ENCODE results near the gene PPIF. TPM values are rescaled to one million over a fixed set of nuclear protein-coding genes. Genes with fewer than 3 reads are reported as not detected.

The PPIF gene
- total and polyA plus RNA-seq, 7 donors = 44.6 to 297 (median 85.9) TPM

- intact Hi-C loops (cut with DNase I) = no loop called here
- Histone ChIP-seq H3K27me3 (ENCODE audit: insufficient read depth in 3 of 3, low read length in 2 of 3) (no peaks in the 10 kb centered on the region), H3K9me3 (no peaks in the 10 kb centered on the region), H3K36me3 (ENCODE audit: insufficient read depth in 1 of 2, low read depth in 1 of 2) (peaks cover 0 to 57% of the 10 kb centered on the region in 2 donors), H3K27ac (no peak overlapping the region), H3K4me3 (no peak overlapping the region), H3K4me1 (peaks cover 23% of the 10 kb centered on the region)
- DNase-seq = peak in 1 of 2 donors; percentile 31
- no peak for ATAC-seq
- WGBS, 3 donors = 81 to 92% (median 86%) methylated on average over 14 of the region's 14 CpGs
- no peak for TF ChIP-seq CTCF (IDR thresholded peaks at IDR 0.05)
Measured at GRCh38 chr10:79384773-79385391, 37.6 kb downstream of the PPIF start.

GRCh38 chr10:79385392-79385795 is 38.1 kb downstream of the PPIF start:
- 92 to 94% (median 94%) methylated on average over 9 of the region's 9 CpGs for WGBS, 3 donors
- TF ChIP-seq CTCF (IDR thresholded peaks at IDR 0.05) = no peak
- Histone ChIP-seq H3K27me3 (ENCODE audit: insufficient read depth in 3 of 3, low read length in 2 of 3) (no peaks in the 10 kb centered on the region), H3K4me3 (no peak overlapping the region), H3K9me3 (no peaks in the 10 kb centered on the region), H3K36me3 (ENCODE audit: insufficient read depth in 1 of 2, low read depth in 1 of 2) (peaks cover 0 to 63% of the 10 kb centered on the region in 2 donors), H3K27ac (no peak overlapping the region), H3K4me1 (peaks cover 18% of the 10 kb centered on the region)
- ATAC-seq = no peak
- DNase-seq = no peak
- intact Hi-C loops (cut with DNase I) = no loop called here

- ATAC-seq (no peak), DNase-seq (peak in 1 of 2 donors; percentile 55)
- TF ChIP-seq CTCF (IDR thresholded peaks at IDR 0.05) = no peak
- 88 to 94% (median 89%) methylated on average over 28 of the region's 28 CpGs for WGBS, 3 donors
- no peaks in the 10 kb centered on the region for H3K27me3 ChIP-seq (ENCODE audit: insufficient read depth in 3 of 3, low read length in 2 of 3)
- no peaks in the 10 kb centered on the region for H3K9me3 ChIP-seq
- no peak overlapping the region for H3K27ac ChIP-seq
- peaks cover 0 to 68% of the 10 kb centered on the region in 2 donors for H3K36me3 ChIP-seq (ENCODE audit: insufficient read depth in 1 of 2, low read depth in 1 of 2)
- intact Hi-C loops (cut with DNase I) = no loop called here
- no peak overlapping the region for H3K4me3 ChIP-seq
- peaks cover 12% of the 10 kb centered on the region for H3K4me1 ChIP-seq
Measured at GRCh38 chr10:79385804-79386531, 38.7 kb downstream of the PPIF start.

GRCh38 chr10:79386637-79387465 is 39.6 kb downstream of the PPIF start:
- TF ChIP-seq CTCF (IDR thresholded peaks at IDR 0.05) = no peak
- H3K27ac ChIP-seq = no peak overlapping the region
- H3K36me3 ChIP-seq (ENCODE audit: insufficient read depth in 1 of 2, low read depth in 1 of 2) = peaks cover 0 to 71% of the 10 kb centered on the region in 2 donors
- intact Hi-C loops (cut with DNase I) = no loop called here
- peak in 1 of 2 donors; percentile 45 for DNase-seq
- ATAC-seq = no peak
- H3K4me3 ChIP-seq = no peak overlapping the region
- H3K4me1 ChIP-seq = peaks cover 6% of the 10 kb centered on the region
- H3K27me3 ChIP-seq (ENCODE audit: insufficient read depth in 3 of 3, low read length in 2 of 3) = no peaks in the 10 kb centered on the region
- WGBS, 3 donors = 77 to 86% (median 80%) methylated on average over 24 of the region's 24 CpGs
- H3K9me3 ChIP-seq = no peaks in the 10 kb centered on the region
